GM19193 (cell line): ENCODE results near the gene ARHGAP45.

Experiments used
- POLR2A ChIP-seq: IDR thresholded peaks from 4 replicates; pipeline ENCODE4 v1.6.1; 2011; ENCODE audit not compliant: insufficient read depth, insufficient read length; ENCODE audit errors: extremely low read depth

The ARHGAP45 gene

DNA sequence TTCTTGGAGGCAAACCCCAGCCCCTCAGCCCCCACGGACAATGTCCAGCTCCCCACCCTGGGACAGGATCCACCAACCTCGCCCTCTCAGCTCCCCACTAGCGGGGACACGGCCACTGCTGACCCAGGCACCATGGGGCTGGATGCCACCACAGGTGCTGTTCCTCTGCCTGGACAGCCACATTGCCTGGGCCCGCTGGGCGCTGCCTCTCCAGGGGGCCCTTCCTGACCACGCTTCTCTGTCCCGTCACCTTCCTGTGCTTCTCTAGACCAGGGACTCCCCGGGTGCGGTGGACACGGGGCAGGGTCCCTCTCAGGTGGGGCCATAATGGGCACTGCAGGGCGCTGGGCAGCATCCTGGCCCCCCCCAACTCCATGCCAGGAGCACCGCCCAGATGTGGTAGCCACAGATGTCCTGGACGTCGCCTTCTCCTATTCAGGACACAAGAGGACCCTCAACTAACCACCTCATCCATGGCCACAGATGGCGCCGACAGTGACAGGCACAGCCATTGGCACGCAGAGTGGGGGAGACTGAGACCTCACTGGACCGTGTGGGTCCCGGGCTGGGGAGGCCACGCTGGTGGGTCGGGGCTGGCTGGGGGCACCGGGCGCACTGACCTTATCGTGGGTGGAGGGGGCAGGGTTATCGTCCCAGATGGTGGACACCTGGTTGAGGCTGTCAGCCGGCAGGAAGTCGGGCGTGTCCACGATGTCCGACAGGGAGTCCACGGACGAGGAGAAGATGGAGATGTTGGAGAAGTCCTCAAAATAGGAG, 60.2 kb downstream of the ARHGAP45 start:
- no peak for TF ChIP-seq POLR2A

DNA sequence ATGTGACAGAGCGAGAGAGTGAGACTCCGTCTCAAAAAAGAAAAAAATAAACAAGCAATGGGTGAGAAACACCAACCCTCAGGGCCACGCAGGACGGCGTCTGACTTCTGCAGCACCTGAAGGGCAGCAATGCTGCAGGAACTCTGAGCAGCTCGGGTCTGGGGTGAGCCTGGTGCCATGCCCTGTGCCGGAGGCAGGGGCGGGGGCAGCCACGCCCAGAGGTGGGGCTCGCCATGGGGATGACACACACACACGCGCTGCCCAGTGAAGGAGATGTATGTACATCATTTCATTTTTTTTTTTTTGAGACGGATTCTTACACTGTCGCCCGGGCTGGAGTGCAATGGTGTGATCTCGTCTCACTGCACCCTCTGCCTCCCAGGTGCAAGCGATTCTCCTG, 61.1 kb downstream of the ARHGAP45 start:
- TF ChIP-seq POLR2A = no peak

DNA sequence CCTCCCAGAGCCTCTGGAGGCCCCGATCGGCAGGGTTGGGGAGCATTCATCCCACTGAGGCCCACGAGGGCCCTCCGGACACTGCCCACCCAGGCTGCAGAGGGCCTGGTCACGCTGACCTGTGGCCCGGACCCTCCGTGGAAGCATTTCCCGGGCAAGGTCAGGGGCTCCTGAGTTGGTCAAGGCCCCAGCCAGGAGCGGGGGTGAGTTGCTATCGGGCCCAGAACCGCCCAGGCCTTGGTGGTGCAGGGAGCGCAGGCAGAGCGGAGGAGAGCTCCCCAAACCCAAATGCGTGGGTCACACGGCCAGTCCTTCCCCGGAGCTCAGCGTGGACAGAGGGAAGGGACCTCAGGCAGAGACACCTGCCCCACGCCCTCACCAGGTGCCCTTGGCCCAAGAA, 62.6 kb downstream of the ARHGAP45 start:
- no peak for TF ChIP-seq POLR2A

DNA sequence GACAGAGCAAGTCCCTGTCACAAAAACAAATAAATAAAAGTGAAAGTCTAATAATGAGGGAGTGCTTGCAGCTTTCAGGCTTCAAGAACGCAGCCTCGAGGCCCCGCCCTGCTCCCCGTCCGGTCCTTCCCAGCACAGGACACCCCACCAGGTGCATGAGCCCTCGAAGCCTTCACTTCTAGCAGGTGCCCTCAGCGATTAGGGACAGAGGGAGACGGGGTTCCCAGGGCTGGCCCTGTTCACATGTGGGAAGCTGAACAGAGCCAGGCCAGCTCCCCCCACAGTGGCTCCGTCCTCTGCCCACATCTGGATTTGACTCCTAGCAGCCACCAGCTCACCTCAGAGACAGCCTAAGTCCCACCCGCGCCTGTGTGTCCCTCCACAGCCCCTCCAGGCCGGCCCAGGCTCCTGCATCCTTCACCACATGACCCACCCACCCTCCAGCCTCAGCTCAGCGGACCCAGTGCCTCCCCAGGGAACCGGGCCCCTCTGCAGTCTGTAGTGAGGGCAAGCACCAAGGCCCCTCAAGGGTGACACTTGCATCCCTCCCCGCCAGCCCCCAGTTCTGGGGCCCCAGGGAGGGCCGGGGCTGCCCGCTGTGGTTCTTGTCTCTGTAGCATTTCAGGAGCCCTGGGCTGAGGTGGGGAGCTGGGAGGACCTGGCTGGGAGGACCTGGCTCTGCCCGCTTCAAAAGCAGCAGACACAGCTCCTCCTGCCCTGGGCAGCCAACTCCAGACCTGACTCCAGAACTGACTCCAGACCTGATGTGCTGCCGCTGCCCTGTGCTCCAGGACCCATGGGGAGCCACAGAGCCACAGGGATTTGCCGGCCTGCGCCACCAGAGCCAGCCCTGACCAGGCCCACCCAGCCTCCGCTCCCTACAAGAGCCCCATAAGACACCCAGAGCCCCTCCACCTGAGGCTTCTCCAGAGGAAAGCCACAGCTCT, 64.1 kb downstream of the ARHGAP45 start:
- peak; percentile 12 for TF ChIP-seq POLR2A

- TF ChIP-seq POLR2A = peak; percentile 80
Observed at GRCh38 chr19:1131718-1132551, 65.0 kb downstream of the ARHGAP45 start.

- no peak for TF ChIP-seq POLR2A
Observed at GRCh38 chr19:1132552-1133383, 65.8 kb downstream of the ARHGAP45 start.

DNA sequence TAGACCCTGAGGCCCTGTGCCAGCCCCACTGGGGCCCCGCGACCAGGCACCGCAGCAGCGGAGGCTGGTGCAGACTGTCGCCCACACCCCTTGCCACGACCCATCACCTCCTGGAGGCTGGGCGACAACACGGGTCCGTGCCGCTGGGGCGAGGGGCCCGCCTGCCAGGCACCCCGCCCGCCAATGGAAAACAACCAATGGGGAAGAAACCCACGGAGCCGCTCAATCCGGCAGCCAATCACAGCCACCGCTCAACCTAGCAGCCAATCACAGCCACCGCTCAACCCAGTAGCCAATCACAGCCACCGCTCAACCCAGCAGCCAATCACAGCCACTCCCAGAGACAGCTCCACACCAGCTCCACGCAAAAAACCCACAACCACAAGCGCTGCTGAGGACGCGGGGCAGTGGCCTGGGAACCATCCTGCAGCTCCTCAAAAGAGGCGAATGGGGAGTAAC, 66.5 kb downstream of the ARHGAP45 start:
- TF ChIP-seq POLR2A = peak; percentile 61

DNA sequence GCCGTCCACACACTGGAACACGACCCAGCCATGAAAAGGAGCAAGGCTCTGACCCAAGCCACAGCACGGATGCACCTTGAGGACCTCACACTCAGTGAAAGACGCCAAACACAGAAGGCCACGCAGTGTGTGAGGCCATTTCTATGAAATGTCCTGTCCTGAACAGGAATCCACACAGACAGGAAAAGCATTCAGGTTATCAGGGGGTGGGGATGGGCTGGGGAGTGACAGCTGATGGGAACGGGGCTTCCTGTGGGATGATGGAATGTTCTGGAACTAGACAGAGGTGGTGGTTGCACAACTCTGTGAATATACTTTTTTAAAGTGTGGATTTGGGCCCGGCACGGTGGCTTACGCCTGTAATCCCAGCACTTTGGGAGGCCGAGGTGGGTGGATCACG, 67.5 kb downstream of the ARHGAP45 start:
- TF ChIP-seq POLR2A = no peak

DNA sequence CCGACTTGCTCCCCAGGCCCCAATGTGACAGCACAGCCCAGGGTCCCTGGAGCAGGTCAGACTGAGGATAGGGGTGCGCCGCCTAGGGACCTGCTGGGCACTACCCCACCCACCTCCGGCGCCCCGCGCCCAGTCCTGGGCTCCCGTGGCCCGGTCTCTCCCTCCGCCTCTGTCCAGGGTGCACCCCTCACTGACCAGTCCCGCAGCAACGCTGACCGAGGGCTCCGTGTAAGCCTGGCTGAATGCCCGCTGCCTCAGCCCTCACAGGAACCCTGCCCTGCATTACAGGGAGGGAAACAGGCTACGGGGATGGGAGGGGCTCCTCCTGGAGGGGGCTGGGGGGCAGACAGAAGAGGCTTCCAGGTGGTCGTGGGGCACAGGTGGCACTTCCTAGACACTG, 68.5 kb downstream of the ARHGAP45 start:
- TF ChIP-seq POLR2A = no peak

GRCh38 chr19:1136201-1136600, 69.2 kb downstream of the ARHGAP45 start:
- TF ChIP-seq POLR2A = no peak
